Lung (tissue), 12 donors: ENCODE data around the gene DHRS3. TPM values are rescaled to one million over a fixed set of nuclear protein-coding genes. Genes with fewer than 3 reads are reported as not detected.

ENCODE experiments used
- ATAC-seq: fragments of 200-7000 bp; cut with Tn5 transposase; one replicate; pipeline ENCODE4 v1.9.1; 2020; ENCODE audit warnings: moderate number of reproducible peaks; ENCODE audit not compliant: insufficient read depth, low FRiP score
- DNase-seq, 3 donors: peaks; one replicate each; pipeline ENCODE4 v3.0.0-alpha.2; 2013 to 2017
- H3K27ac ChIP-seq, 2 donors: one replicate each; pipeline ENCODE4 v1.5.1; 2013; ENCODE audit warnings: mild to moderate bottlenecking in 2 of 2, moderate library complexity in 2 of 2, control low read depth in 1 of 2, inconsistent platforms in 1 of 2, low read depth in 1 of 2, low read length in 1 of 2
- H3K27me3 ChIP-seq, 3 donors: one replicate each; pipeline ENCODE4 v1.5.1; 2013; ENCODE audit warnings: low read length in 2 of 3; ENCODE audit not compliant: control insufficient read depth in 3 of 3, insufficient read depth in 3 of 3
- H3K36me3 ChIP-seq, 4 donors: one replicate each; pipeline ENCODE4 v1.5.1; 2013; ENCODE audit warnings: low read length in 4 of 4, mild to moderate bottlenecking in 1 of 4, moderate library complexity in 1 of 4; ENCODE audit not compliant: control insufficient read depth in 4 of 4, insufficient read depth in 4 of 4
- H3K4me1 ChIP-seq, 5 donors: one replicate each; pipeline ENCODE4 v1.5.1; 2013; ENCODE audit warnings: low read length in 5 of 5, mild to moderate bottlenecking in 2 of 5, moderate library complexity in 1 of 5; ENCODE audit not compliant: control insufficient read depth in 5 of 5, insufficient read depth in 5 of 5
- H3K4me3 ChIP-seq: one replicate; pipeline ENCODE4 v1.5.1; 2013; ENCODE audit warnings: mild to moderate bottlenecking, control low read depth, moderate library complexity
- H3K9ac ChIP-seq, 2 donors: one replicate each; pipeline ENCODE4 v1.5.1; 2013; ENCODE audit warnings: low read length in 2 of 2, control low read depth in 1 of 2; ENCODE audit not compliant: insufficient read depth in 1 of 2
- H3K9me3 ChIP-seq, 4 donors: one replicate each; pipeline ENCODE4 v1.5.1; 2013; ENCODE audit warnings: low read length in 3 of 4, mild to moderate bottlenecking in 1 of 4, moderate library complexity in 1 of 4; ENCODE audit not compliant: control insufficient read depth in 4 of 4, insufficient read depth in 3 of 4
- CTCF ChIP-seq: IDR thresholded peaks from 2 replicates; pipeline ENCODE4 v1.5.1; 2012; ENCODE audit warnings: mild to moderate bottlenecking; ENCODE audit errors: control extremely low read depth, extremely low read depth
- WGBS, 2 donors: extraction: QIAGEN DNeasy Blood & Tissue Kit; methylation state at CpG; one replicate each; pipeline ENCODE4 v1.1.7; 2013; 5-methylcytosine and 5-hydroxymethylcytosine counted together
- polyA plus RNA-seq, 2 donors: library from polyadenylated mRNA; stranded (reverse); fragments of 200-250 nt; gene quantifications; one replicate each; pipeline ENCODE4 v1.2.1, GENCODE V29; 2013
- total RNA-seq, 2 donors: library from RNA; depleted of rRNA in 1 of 2; stranded (reverse); fragments of >200 nt in 1 of 2; gene quantifications; one replicate each; pipeline ENCODE4 v1.2.1, GENCODE V29; 2014 to 2021
- donor health status: control.
- donor health status: control.
- donor health status: Bipolar disorder and iron deficiency.
- donor health status: healthy.
- donor health status: DM: yes; HTN: yes; CAD: no.

Gene DHRS3
- total and polyA plus RNA-seq, 4 donors = 56.7 to 109 (median 79.8) TPM

GRCh38 chr1:12622506-12622905, 4.5 kb upstream of the DHRS3 start:
- Histone ChIP-seq H3K4me1 (peaks cover 0 to 27% (median 14%) of the 10 kb centered on the region in 5 donors), H3K36me3 (no peaks in the 10 kb centered on the region), H3K27me3 (no peaks in the 10 kb centered on the region), H3K27ac (no peak overlapping the region), H3K4me3 (no peak overlapping the region), H3K9ac (no peak overlapping the region), H3K9me3 (no peaks in the 10 kb centered on the region)
- ATAC-seq (no peak), DNase-seq (peak in 1 of 3 donors; percentile 37)
- TF ChIP-seq CTCF = no peak
- WGBS, 2 donors = 69 to 83% methylated on average over 12 of the region's 12 CpGs

DNA sequence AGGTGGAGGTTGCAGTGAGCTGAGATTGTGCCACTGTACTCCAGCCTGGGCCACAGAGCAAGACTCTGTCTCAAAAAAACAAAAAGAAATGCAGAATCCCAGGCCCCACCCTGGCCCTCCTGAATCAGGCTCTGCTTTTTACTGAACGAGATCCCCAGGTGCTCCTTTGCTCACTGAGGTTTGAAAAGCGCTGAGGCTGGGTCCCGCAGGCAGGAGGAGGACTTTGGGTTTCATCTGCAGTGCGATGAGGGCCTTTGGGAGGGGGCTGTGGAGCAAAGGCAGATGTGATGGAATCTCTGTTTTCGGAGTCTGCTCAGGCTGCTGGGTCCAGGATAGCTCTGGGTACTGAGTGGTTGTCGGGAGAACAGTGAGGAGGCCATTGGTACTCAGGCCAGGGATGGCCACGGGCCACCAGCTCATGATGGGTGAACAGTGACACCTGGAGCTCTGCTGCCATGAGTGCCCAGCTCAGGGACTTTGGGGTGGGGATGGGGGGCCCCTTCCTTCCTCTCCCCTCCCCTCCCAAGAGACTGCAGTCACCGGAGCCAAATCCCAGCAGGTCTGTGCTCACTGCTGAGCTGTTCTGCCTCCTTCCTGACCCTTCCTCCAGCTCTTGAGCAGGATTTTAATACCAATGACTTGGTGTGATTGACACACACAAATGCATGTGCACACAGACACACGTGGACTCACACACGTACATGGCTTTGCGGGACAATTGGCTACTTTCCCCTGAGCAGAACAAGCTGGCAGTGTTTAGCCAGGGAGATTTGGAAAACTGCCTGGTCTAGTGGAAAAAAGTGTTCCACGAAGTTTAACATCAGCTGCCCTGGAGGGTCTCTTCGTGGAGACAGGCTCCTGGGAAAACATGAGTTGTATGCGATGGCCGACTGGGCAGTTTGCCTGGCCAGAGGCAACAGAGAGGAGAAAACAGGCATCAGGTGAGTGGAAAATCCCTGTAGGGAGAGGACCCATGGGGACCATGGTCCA, 3.6 kb upstream of the DHRS3 start:
- Histone ChIP-seq H3K4me3 (no peak overlapping the region), H3K27me3 (no peaks in the 10 kb centered on the region), H3K9ac (no peak overlapping the region), H3K9me3 (no peaks in the 10 kb centered on the region), H3K4me1 (peaks cover 0 to 30% (median 14%) of the 10 kb centered on the region in 5 donors), H3K27ac (peak overlapping the region in 1 of 2 donors; percentile 14), H3K36me3 (no peaks in the 10 kb centered on the region)
- WGBS, 2 donors = 74 to 81% methylated on average over 15 of the region's 15 CpGs
- TF ChIP-seq CTCF = no peak
- DNase-seq (peak; percentile 58 to 87 (median 73)), ATAC-seq (no peak)

DNA sequence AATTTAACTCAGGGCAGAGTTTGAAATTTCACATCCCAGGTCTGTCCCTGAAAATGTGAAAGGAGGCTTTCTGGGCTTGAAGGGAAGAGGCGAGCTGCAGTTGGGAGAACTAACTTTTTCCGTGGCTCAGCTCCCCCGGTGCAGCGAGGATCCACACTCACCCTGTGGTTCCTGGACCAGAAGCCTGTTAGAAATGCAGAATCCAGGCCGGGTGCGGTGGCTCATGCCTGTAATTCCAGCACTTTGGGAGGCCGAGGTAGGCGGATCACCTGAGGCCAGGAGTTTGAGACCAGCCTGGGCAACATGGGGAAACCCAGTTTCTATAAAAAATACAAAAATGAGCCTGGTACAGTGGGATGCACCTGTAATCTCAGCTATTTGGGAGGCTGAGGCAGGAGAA, 2.9 kb upstream of the DHRS3 start:
- peaks cover 0 to 32% (median 14%) of the 10 kb centered on the region in 5 donors for H3K4me1 ChIP-seq
- no peak overlapping the region for H3K4me3 ChIP-seq
- H3K36me3 ChIP-seq = no peaks in the 10 kb centered on the region
- TF ChIP-seq CTCF = no peak
- no peak for ATAC-seq
- DNase-seq = no peak
- no peak overlapping the region for H3K27ac ChIP-seq
- no peak overlapping the region for H3K9ac ChIP-seq
- H3K9me3 ChIP-seq = no peaks in the 10 kb centered on the region
- WGBS, 2 donors = 95% methylated on average over 8 of the region's 8 CpGs
- no peaks in the 10 kb centered on the region for H3K27me3 ChIP-seq
